T-helper 2 cell treated with Interferon-gamma antibody and Interleukin-4, amounts not matched to agents 5 μg/mL and 100 μg/mL, for 36 hours (primary cell): ENCODE data around the gene TMTC3.
"Not testable (repeated sequence)": the region's sequence is repeated elsewhere in the genome, so short reads cannot be mapped to it uniquely, and the experiment has no call there.

ENCODE experiments used
- DNase-seq: peaks from one replicate; pipeline ENCODE4 v3.0.0; 2021; ENCODE audit warnings: low spot score
- H3K27ac Mint-ChIP-seq: one replicate; pipeline ENCODE4 v1.8.0; 2021; ENCODE audit warnings: mild to moderate bottlenecking, mixed read lengths
- H3K27me3 Mint-ChIP-seq: one replicate; pipeline ENCODE4 v1.8.0; 2021; ENCODE audit warnings: low read depth, mixed read lengths
- H3K36me3 Mint-ChIP-seq: one replicate; pipeline ENCODE4 v1.8.0; 2021; ENCODE audit warnings: low read depth, mixed read lengths
- H3K4me1 Mint-ChIP-seq: one replicate; pipeline ENCODE4 v1.8.0; 2021; ENCODE audit warnings: low read depth, mixed read lengths
- H3K4me3 Mint-ChIP-seq: one replicate; pipeline ENCODE4 v1.8.0; 2022; ENCODE audit warnings: mild to moderate bottlenecking, moderate library complexity, mixed read lengths
- H3K9me3 Mint-ChIP-seq: one replicate; pipeline ENCODE4 v1.8.0; 2021; ENCODE audit warnings: mixed read lengths

TMTC3 gene

GRCh38 chr12:88182416-88182815, 40.3 kb downstream of the TMTC3 start:
- peaks cover 8% of the 10 kb centered on the region for H3K36me3 Mint-ChIP-seq
- no peaks in the 10 kb centered on the region for H3K27me3 Mint-ChIP-seq
- no peak overlapping the region for H3K27ac Mint-ChIP-seq

GRCh38 chr12:88184196-88184595, 42.1 kb downstream of the TMTC3 start:
- no peak overlapping the region for H3K27ac Mint-ChIP-seq
- peaks cover 8% of the 10 kb centered on the region for H3K36me3 Mint-ChIP-seq
- no peaks in the 10 kb centered on the region for H3K27me3 Mint-ChIP-seq
- H3K4me1 Mint-ChIP-seq, result no peaks in the 10 kb centered on the region
- no peak overlapping the region for H3K4me3 Mint-ChIP-seq
- no peaks in the 10 kb centered on the region for H3K9me3 Mint-ChIP-seq
- no peak for DNase-seq

More at GRCh38 chr12:88182416-88182815, 40.3 kb downstream of the TMTC3 start:
- DNase-seq, result no peak
- H3K4me1 Mint-ChIP-seq, result no peaks in the 10 kb centered on the region
- no peaks in the 10 kb centered on the region for H3K9me3 Mint-ChIP-seq
- no peak overlapping the region for H3K4me3 Mint-ChIP-seq

GRCh38 chr12:88185279-88185678, 43.2 kb downstream of the TMTC3 start:
- Mint-ChIP-seq H3K36me3 (peaks cover 4% of the 10 kb centered on the region), H3K4me3 (no peak overlapping the region), H3K4me1 (no peaks in the 10 kb centered on the region), H3K9me3 (no peaks in the 10 kb centered on the region), H3K27me3 (no peaks in the 10 kb centered on the region), H3K27ac (no peak overlapping the region)
- no peak for DNase-seq

- no peaks in the 10 kb centered on the region for H3K27me3 Mint-ChIP-seq
- DNase-seq, result no peak
- H3K36me3 Mint-ChIP-seq, result peaks cover 3% of the 10 kb centered on the region
- no peaks in the 10 kb centered on the region for H3K9me3 Mint-ChIP-seq
- H3K27ac Mint-ChIP-seq, result no peak overlapping the region
- no peaks in the 10 kb centered on the region for H3K4me1 Mint-ChIP-seq
- H3K4me3 Mint-ChIP-seq, result no peak overlapping the region
These were observed 43.9 kb downstream of the TMTC3 start for GRCh38 chr12:88185988-88186387.

- no peaks in the 10 kb centered on the region for H3K36me3 Mint-ChIP-seq
- no peaks in the 10 kb centered on the region for H3K27me3 Mint-ChIP-seq
- DNase-seq, result no peak
- H3K9me3 Mint-ChIP-seq, result no peaks in the 10 kb centered on the region
- no peak overlapping the region for H3K27ac Mint-ChIP-seq
- H3K4me3 Mint-ChIP-seq, result no peak overlapping the region
- H3K4me1 Mint-ChIP-seq, result no peaks in the 10 kb centered on the region
These were observed 45.5 kb downstream of the TMTC3 start for GRCh38 chr12:88187571-88187970.

GRCh38 chr12:88188180-88188579, 46.1 kb downstream of the TMTC3 start:
- no peak overlapping the region for H3K27ac Mint-ChIP-seq
- H3K4me3 Mint-ChIP-seq, result no peak overlapping the region
- no peaks in the 10 kb centered on the region for H3K9me3 Mint-ChIP-seq
- H3K36me3 Mint-ChIP-seq, result no peaks in the 10 kb centered on the region
- no peaks in the 10 kb centered on the region for H3K27me3 Mint-ChIP-seq
- H3K4me1 Mint-ChIP-seq, result no peaks in the 10 kb centered on the region
- DNase-seq, result no peak

- H3K9me3 Mint-ChIP-seq, result no peaks in the 10 kb centered on the region
- H3K27ac Mint-ChIP-seq, result no peak overlapping the region
- no peaks in the 10 kb centered on the region for H3K4me1 Mint-ChIP-seq
- H3K27me3 Mint-ChIP-seq, result no peaks in the 10 kb centered on the region
- H3K36me3 Mint-ChIP-seq, result peaks cover 13% of the 10 kb centered on the region
- no peak for DNase-seq
- H3K4me3 Mint-ChIP-seq, result no peak overlapping the region
These were observed 50.3 kb downstream of the TMTC3 start for GRCh38 chr12:88192426-88192825.

GRCh38 chr12:88194868-88195267, 52.8 kb downstream of the TMTC3 start:
- Mint-ChIP-seq H3K4me1 (no peaks in the 10 kb centered on the region), H3K27me3 (no peaks in the 10 kb centered on the region), H3K4me3 (no peak overlapping the region), H3K9me3 (no peaks in the 10 kb centered on the region), H3K36me3 (peaks cover 15% of the 10 kb centered on the region), H3K27ac (no peak overlapping the region)
- no peak for DNase-seq

- H3K36me3 Mint-ChIP-seq, result peaks cover 6% of the 10 kb centered on the region
- DNase-seq, result no peak
- H3K4me3 Mint-ChIP-seq, result no peak overlapping the region
- no peaks in the 10 kb centered on the region for H3K27me3 Mint-ChIP-seq
- peaks cover 11% of the 10 kb centered on the region for H3K9me3 Mint-ChIP-seq
- H3K4me1 Mint-ChIP-seq, result no peaks in the 10 kb centered on the region
- no peak overlapping the region for H3K27ac Mint-ChIP-seq
These were observed 57.9 kb downstream of the TMTC3 start for GRCh38 chr12:88200029-88200428.

GRCh38 chr12:88202500-88202899, 60.4 kb downstream of the TMTC3 start:
- Mint-ChIP-seq H3K27ac (no peak overlapping the region), H3K27me3 (no peaks in the 10 kb centered on the region), H3K9me3 (peaks cover 12% of the 10 kb centered on the region), H3K4me1 (no peaks in the 10 kb centered on the region), H3K4me3 (no peak overlapping the region), H3K36me3 (peaks cover 3% of the 10 kb centered on the region)
- no peak for DNase-seq

GRCh38 chr12:88206601-88207000, 64.5 kb downstream of the TMTC3 start:
- Mint-ChIP-seq H3K27me3 (no peaks in the 10 kb centered on the region), H3K36me3 (no peaks in the 10 kb centered on the region), H3K27ac (no peak overlapping the region), H3K4me1 (no peaks in the 10 kb centered on the region), H3K4me3 (no peak overlapping the region), H3K9me3 (peaks cover 33% of the 10 kb centered on the region)
- DNase-seq, result no peak

GRCh38 chr12:88207921-88208620, 66.0 kb downstream of the TMTC3 start:
- no peak for DNase-seq
- Mint-ChIP-seq H3K4me3 (no peak overlapping the region), H3K4me1 (no peaks in the 10 kb centered on the region), H3K36me3 (no peaks in the 10 kb centered on the region), H3K27me3 (no peaks in the 10 kb centered on the region), H3K27ac (no peak overlapping the region), H3K9me3 (peaks cover 40% of the 10 kb centered on the region)

GRCh38 chr12:88208661-88209060, 66.6 kb downstream of the TMTC3 start:
- no peak overlapping the region for H3K4me3 Mint-ChIP-seq
- no peaks in the 10 kb centered on the region for H3K4me1 Mint-ChIP-seq
- peaks cover 44% of the 10 kb centered on the region for H3K9me3 Mint-ChIP-seq
- H3K36me3 Mint-ChIP-seq, result no peaks in the 10 kb centered on the region
- no peak for DNase-seq
- H3K27ac Mint-ChIP-seq, result no peak overlapping the region
- H3K27me3 Mint-ChIP-seq, result no peaks in the 10 kb centered on the region

GRCh38 chr12:88210311-88210710, 68.2 kb downstream of the TMTC3 start:
- not testable (repeated sequence) for H3K4me3 Mint-ChIP-seq, H3K27me3 Mint-ChIP-seq, H3K27ac Mint-ChIP-seq, H3K4me1 Mint-ChIP-seq, DNase-seq, H3K36me3 Mint-ChIP-seq
- peaks cover 44% of the 10 kb centered on the region for H3K9me3 Mint-ChIP-seq

GRCh38 chr12:88218293-88218692, 76.2 kb downstream of the TMTC3 start:
- H3K27ac Mint-ChIP-seq, result no peak overlapping the region
- no peaks in the 10 kb centered on the region for H3K4me1 Mint-ChIP-seq
- DNase-seq, result no peak
- H3K27me3 Mint-ChIP-seq, result no peaks in the 10 kb centered on the region
- peaks cover 2% of the 10 kb centered on the region for H3K36me3 Mint-ChIP-seq
- no peak overlapping the region for H3K4me3 Mint-ChIP-seq
- H3K9me3 Mint-ChIP-seq, result peaks cover 60% of the 10 kb centered on the region
